OCI-LY1 (cell line): ENCODE measurements around the gene GNG13.

Source experiments
- CTCF ChIP-seq: fragments of 200-600 bp; sonication (generic), shearing (Covaris generic); IDR thresholded peaks from 2 replicates; pipeline ENCODE4 v1.5.1; 2017; ENCODE audit warnings: mild to moderate bottlenecking, antibody characterized with exemption, low read length, moderate library complexity, mixed read lengths
- EZH2 ChIP-seq: fragments of 200-600 bp; sonication (generic), shearing (Covaris generic); IDR thresholded peaks from 2 replicates; pipeline ENCODE4 v1.8.0; 2017; ENCODE audit warnings: borderline replicate concordance, mixed run types, mild to moderate bottlenecking, antibody characterized with exemption, low read length, moderate library complexity, mixed read lengths

- TF ChIP-seq CTCF (no peak), EZH2 (no peak)
Measured at GRCh38 chr16:824601-825000, 24.1 kb upstream of the GNG13 start.
